Embryonic facial prominence (tissue), 1 donor: ENCODE results near the gene FAM222A.

Source experiments
- DNase-seq: peaks from one replicate; pipeline ENCODE4 v3.0.0-alpha.2; 2016; ENCODE audit errors: extremely low spot score

Gene FAM222A

DNA sequence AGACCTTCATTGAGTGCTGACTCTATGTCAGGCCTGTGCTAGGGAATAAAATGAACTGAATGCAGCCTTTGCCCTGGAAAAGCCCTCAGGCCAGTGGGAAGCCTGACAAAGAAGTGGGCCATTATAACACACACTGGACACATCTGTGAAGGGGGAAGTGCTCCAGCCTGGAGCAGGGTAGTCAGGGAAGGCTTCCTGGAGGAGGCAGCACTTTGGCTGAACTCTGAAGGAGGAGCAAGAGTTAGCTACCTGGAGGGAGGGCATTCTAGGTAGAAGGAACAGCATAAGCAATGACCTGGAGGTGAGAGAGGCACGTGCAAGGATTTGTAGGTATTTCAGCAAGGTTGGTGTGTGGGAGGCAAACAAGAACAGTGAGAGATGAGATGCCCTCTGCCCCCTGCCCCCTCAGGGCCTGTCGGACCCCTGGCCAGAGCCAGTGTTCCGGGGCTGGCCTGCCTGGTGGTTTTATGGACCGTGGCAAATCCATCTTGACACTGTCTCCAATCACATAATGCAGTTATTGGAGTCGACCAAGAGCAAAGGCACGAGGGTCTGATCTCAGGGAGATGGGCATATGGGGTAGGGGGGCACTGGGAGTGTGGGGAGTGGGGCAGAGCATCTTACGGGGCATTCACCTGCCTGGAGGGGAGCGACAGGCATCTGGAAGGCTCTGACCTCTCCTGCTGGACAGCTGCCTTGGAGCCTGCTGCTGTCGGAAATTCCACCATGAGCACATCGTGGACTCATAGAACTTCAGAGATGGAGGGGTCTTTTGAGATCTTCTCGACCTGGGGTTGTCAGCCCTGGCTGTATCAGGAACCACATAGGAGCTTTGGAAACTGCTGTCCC lies 2.7 kb upstream of the FAM222A start:
- no peak for DNase-seq

DNA sequence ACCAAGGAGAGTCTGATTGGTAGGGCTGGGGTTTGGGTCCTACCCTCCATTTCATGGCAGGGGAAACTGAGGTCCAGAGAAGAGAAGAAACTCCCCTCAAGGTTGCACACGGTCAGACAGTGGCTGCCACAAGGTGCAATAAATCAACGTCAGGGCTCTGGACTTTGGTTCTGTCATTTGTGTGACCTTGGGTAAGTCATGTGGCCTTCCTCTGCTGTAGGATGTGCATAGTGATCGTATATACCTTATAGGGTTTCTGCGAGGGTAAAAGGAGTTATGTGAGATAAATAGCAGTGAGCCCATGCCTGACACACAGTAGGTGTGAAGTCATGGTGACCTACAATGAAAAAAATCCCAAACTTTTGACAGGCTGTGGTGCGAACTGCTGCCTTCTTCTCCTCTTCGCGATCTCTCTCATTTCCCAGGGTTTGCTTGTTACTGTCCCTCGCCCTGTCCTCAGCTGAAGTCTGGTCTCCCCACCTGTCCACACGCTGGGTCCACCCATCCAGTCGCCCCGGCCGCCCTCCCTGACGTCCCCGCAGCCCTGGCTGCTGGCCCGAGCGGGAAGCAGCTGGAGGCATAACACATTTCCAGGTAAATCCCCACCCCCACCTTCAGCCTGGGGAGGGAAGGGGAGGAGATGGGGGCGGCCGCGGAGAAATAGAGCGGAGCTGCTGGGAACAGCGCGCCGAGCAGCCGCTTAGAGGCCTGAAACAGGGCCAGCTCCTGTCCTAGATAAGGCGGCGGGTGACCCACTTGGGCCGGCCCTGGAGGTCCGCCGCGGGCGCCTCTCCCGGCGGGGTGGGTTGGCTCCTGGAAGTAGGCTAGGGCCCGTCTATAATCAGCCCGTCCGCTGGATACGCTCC lies 1.8 kb upstream of the FAM222A start:
- no peak for DNase-seq

DNA sequence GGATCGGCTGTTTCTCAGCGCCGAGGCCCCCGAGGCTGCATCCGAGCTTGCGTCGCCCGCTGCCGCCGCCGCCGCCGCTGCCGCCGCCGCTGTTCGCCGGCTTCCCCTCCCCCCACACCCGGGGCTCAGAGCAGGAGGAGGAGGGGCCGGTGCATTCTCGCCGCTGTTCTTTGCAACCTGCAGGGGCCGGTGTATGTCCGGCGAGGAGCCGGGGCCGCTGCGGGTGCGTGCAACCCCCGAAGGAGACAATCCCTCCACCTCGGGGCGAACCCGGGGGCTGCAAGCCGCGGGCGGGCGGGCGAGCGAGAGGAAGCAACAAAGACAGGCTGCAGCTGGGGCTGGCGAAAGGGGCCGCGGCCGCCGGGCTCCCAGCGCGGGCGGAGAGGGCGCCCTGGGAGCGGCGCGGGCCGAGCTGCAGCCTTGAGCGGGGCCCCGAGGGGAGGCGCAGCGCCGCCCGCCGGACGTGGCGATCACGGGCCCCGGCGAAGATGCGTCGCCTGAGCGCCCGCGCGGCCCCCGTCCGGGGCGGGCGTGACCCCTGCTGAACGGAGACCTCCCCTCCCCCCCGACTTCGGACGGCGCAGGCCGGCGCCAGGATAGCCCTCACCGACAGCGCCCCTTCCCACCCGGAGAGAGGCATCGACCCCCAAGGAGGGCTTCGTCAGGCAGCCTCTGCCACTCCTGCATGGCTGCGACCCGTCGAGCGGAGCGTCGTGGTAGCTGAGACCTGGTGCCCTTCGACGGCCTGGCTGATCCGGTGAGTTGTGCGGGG lies 702 bp downstream of the FAM222A start:
- DNase-seq, result no peak

DNA sequence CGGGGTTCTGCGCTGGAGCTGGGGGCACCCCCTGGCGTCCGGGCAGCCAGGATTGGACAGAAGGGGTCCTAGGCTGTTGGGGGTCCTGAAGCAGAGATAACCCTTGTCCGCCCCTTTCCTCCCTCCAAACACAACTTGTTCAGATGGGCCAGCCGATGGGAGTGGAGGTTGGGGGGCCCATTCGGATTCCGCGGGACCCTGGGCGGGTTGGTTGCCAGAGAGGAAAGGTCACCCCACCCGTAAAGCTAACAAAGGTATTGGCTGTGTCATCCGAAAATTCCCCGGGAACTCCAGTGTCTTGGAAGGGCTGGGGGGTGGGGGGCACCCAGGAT lies 1.3 kb downstream of the FAM222A start:
- DNase-seq, result no peak

DNA sequence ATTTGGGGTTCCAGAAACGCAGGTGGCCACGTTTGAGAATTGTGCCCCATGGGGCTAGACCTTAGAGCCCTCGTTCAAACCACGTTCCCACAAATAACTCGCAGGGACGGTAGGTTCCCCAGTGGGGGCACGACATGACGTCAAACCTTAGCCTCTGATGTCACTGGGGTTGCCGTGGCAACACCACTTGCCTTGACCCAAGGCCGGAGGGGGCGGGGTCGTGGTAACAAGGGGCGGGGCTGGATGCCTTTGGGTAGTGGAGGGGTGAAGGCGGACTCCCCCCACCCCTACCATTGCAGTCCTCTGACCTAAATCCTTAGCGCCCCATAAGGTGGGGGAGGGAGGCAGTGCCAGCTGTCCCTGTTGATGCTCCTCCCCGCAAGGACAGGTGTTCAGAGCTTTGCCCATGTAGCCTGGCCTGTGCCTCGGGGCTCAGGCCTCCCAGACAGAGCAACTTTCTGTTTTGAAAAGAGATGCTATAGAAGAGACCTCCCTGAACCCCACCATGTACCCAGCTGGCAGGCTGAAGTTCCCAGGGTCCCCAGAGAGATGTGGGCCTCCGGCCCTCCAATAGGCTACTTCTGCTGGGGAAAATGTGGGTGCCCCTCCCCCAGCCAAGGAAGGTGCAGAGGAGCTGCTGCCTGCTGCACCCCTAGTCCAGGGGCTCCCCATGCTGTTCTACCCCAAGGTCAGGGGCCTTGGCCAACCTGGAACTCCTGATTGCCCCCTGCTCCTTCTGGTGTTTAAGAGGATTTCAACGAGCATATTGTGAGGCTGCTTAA lies 1.9 kb downstream of the FAM222A start:
- DNase-seq, result no peak

DNA sequence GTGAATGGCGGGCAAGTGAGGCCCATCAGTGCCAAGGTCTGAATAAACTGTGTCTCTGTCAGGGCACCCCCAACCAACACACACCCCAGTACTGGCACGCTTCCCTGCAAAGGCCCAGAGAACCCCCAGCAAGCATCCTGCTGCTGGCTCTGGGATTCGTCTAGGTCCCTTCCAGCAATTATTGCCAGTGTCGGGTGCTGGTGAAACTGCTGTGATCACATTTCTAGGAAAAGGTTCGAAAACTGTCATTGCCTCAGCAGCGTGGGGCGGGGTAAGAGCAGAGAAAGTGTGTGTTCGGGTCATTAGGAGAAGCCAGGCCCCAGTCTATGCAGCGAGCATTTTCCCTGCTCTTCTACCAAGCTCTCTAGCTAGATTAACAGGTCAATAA lies 2.5 kb downstream of the FAM222A start:
- DNase-seq, result no peak

DNA sequence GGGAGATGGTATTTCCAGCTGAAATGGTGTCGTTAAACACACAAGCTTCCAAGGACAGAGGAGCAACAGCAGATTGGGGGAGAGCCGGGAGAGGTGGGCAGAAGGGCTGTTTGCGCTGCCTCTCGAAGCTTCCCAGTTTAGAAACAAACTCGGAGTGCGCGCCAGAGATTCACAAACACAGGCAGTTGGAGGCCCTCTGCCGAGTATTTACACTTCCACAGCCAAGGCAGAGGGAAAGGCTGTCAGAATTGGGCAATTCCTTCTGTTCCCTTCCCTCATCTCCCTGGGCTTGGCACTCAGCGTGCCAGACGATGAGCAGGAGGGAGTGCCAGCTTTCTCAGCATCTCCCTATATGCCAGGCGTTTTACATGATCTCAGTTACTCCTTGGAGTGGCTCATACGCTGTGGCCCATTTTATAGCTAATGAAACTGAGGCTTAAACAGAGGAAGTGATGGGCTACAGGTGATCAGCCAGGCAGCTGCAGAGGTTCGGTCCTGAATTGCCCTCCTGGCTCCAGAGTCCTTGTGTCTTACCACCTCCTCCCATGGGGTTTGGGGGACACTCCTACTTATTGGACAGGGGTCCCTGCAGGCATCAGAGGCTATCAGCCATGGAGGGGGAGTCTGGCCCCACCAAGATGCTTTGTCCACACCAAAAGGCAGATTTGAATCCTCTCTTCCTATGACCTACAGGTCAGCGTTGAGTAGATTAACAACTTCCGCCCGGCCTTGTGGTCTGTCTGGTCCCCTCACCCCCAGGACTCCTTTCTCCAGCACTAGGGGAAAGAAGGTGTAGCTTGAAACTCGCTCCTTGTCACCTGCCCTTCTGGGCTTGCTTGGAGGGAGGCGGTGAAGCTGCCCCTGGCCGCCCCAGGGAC lies 3.1 kb downstream of the FAM222A start:
- no peak for DNase-seq

DNA sequence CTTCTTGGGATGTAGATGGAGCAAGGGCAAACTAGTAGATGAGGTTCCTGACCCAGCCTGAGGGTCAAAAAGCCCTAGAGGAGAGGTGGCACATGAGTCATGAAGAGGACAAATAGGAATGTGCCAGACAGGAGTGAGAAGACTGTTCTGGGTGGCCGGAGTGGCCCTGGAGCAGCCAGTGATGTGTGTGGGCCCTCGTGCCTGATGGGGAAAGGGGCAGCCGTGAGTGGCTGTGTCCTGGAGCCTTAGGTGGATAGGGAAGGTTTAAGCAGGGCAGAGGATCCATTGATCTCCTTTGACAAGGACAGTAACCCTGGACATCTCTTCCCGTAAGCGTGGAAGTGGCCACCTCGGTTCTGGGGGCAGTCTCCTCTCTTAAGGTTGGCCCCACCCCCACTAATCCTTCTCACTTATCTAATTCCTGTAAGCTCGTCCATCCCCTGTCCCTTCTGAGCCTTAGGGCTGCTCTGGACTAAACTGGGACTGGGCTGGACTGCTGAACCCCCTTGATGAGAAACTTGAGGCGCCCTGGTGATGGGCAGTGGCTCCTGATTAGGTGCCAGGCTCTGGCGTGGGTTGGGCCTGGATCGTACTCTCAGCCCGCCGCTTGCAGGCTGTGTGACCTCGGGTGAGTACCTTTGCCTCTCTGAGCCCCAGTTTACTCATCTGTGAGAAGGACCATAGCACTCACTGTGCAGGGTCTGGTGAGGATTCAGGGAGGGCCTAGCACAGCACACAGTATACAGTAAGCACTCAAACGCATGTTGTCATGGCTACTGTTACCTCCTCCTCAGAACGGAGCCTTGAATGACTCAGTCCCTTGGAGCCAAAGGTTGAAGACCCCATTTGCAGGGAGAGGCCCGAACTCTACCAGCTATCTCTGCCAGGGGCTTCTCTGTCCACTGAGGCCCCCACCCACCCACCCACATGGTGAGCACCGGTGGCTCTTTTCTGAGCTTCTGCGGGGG lies 4.0 kb downstream of the FAM222A start:
- DNase-seq, result no peak

DNA sequence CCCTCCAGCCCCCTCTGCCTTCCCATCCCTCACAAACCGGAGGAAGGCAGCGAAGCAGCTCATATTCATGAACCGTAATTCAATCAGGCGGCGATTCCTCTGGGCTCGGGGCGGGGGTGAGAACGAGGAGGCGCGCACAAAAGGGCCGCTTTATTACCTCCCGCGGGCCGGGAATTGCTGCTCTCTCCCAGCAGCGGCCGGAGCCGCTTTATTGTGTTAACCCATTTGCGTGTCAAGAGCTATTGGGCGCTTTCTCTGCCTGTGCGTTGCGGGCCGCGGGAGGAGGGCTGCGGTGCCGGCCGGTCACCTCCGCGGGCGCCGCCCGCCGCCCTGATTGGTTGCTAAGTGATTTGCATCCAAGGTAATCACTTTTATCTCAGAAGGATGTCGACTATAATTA lies 4.8 kb downstream of the FAM222A start:
- no peak for DNase-seq

DNA sequence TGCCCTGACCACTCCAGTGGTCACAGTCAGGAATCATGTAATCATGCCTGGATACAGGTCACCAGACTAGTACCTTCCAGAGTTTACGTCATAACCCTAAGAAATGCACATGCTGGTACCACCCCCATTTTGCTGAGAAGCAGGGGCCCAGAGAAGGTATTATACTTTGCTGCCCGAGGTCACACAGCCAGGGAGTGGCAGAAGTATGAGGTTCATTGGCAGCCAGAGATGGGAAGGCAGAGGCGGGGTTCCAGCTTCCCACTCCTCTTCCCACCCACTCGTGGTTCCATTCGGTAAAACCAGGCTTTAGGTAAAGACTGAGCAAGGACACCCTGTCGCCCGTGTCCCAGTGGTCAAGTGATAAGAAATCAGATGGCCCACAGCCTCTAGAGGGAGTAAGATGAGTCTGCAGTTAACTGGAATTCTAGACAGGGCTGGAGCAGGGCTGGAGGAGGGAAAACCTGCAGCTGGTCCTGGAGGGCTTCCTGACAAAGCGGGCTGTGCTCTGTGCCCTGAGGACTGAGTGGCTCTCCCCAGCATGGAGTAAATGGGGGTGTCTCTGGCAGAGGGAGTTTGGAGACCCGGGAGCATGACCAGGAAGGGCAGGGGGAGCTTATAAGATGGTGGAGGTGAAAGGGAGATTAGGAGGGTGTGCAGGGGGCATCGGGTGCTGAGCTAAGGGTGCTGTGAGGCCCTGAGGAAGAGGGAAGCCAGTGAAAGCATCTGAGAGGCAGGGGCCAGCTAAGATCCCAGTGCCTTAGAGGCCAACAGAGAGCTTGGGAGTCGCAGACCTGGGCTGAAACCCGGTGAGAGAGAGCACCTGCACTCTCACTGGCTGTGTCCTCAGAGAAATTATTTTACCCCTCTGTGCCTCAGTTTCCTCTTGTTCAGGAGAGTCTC lies 5.7 kb downstream of the FAM222A start:
- no peak for DNase-seq

DNA sequence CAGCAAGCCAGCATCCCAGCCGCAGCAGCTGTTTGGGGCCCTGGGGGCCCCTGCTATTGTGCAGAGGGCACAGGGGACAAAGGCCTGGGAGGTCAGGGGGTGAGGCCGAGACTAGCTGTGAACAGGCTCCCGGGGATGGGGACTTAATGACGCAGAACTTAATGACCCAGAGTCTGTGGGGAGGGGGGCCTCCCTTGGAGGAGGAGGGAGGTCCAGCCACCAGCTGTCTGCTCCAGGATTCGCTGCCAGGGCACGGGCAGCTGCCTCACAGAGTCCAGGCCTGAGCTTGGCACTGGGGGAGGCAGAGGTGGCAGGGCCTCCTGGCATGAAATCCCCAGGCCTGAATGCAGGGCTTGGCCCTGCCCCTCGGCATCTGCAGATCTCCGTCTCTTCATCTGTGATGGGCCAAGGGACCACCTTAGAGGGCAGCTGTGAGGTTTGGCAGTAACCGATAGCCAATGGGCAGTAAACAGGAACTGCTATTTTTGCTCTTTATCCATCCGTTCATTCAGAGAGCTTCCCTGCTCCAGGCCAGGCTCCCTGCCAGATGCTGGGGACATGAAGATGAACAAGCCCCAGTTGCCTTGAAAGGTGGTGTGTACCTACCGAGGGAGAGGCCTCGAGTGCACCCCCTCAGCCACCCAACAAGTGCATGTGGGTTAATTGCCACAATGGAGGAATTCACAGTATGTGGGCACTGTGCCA lies 6.7 kb downstream of the FAM222A start:
- no peak for DNase-seq

DNA sequence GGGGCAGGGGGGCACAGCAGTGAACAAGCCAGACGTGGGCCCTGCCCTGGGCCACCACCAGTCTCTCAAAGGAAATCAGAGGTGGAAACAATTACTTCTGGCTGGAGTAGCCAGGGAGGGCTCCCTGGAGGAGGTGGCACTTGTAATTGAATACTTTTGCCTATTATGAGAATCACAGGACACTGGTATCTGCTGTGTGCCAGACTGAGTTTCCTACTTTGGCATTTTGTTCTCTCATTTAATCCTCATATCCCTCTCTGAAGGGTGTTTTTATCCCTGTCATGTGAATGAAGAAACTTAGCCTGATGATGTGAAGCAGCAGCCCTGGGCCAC lies 7.2 kb downstream of the FAM222A start:
- no peak for DNase-seq

DNA sequence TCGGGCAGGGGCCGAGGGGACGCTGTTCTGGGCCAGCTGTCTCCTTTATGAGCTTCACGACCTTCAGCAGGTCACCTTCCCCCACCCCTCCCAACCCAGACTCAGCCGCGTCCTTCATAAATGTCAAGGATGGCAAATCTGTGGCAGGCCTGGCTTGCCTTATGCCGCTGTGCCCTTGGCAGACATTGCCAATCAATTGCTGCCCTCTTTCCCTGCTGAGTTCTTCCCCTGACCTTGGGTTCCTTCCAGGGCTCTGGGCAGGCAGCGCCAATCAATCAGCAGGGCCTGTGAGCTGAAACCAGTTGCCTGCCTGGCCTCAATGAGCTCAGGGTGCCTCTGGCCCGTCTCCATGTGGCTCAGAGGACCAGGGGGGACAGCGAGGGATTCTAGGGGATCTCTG lies 7.7 kb downstream of the FAM222A start:
- DNase-seq, result no peak

DNA sequence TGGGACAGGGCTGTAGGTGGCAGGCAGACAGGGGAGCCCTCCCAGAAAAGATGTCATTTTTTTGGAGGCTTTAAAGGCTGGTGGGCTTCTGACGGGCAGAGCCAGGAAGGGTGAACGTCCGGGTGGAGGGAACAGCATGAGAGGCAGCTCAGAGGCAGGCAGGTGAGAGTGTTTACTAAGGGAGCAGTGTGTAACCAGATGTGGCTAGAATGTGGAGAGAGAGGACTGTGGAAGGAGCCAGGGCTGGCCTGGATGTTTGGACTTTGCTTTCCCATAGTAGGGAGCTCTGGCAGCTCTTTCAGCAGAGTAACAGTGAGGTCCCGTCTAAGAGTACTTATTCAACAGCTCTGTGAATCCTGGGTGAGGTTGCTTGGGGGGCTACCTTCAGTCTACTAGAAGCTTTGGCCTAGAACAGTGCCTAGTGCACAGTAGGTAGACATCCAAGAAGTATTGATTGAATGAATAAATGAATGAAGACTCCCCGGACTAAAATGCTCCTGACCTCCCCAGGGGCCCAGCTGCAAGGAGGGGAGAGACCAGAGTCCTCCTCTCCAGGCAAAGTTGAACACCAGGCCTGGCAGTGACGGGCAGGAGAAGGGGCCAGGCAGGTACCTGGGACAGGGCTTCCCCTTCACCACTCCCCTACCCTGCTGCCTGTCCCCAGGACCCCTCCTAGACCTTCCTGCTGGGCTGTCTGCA lies 8.5 kb downstream of the FAM222A start:
- DNase-seq, result no peak

DNA sequence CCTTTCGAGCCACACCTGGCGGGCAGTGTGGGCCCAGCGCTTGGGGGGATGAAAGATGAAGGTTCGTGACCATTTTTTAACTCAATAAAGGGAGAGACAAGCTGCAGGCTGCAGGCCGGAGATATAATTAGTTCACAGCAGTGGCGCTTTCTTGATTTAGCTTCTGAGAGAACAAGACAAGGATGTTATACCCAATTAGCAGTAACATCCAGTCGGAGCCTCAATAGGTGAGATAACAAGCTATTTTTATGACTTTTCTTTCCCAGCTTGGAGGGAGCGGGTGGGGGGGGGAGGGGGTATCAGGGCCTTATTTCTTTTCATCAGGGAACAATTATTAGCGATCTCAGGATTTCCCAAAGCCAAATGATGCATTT lies 9.1 kb downstream of the FAM222A start:
- DNase-seq, result no peak

DNA sequence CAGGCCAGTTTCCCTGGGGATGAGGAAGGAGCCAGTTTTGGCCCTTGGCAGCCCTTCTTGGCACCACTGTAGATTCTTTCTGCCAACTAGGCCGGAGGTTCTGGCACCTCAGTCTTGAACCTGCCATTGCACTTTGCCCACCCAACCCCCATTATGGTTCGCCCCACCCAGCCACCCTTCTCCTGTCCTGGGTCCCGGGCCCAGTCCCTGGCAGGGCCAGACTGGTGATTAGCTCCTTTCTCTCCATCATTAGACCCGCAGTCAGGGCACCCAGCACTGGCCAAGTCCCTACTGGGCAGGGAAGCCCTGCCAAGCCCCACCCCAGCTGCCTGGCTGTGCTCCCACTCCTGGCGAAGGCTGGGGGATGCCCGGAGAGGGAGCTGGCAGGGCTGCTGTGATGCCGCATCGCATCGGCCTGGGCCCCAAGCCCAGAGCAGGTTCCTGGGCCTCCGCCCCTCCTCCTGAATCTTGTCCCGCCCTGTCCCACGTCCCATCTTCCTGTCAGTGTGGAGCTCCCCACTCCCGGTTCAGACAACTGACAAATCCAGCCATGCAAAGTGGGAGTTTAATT lies 9.8 kb downstream of the FAM222A start:
- DNase-seq, result no peak

DNA sequence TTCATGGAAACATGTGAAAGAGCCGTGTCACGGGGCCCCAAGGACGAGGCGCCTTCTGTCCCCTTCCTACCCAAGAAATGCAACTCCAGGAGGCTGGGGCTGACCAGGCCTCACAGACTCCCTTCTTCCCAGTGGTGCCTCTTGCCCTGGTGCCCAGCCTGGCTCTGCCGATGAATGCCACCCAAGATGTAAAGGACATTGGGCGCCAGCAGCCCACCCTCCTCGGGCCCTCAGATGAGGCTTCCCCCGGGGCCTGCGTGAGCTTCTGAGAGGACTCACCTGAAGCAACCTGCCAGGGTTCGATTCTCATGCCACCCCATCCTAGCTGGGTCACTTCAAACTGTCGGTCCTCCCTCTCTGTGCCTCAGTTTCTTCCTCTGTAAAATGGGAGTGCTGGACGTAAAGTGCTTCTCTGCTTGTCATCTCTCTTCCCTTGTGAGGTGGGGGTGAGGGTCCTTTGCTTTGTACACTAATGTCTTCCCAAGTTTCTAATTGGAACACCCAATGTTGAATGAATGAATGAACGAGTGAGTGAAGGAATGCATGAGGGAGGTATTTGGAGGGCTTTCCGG lies 10.8 kb downstream of the FAM222A start:
- DNase-seq, result no peak
